Activated naive CD8-positive, alpha-beta T cell treated with anti-CD3 and anti-CD28 coated beads, Interleukin-2, amount 50 U/mL, for 24 hours (primary cell): ENCODE measurements around the gene NPFFR2.
"Not testable (repeated sequence)": the region's sequence is repeated elsewhere in the genome, so short reads cannot be mapped to it uniquely, and the experiment has no call there.

ENCODE experiments used
- ATAC-seq: fragments of 150-1000 bp; cut with Tn5 transposase; one replicate; pipeline ENCODE4 v1.10.0; 2021
- DNase-seq: peaks from one replicate; pipeline ENCODE4 v3.0.0; 2021
- H3K27ac Mint-ChIP-seq: one replicate; pipeline ENCODE4 v1.8.0; 2021; ENCODE audit warnings: mild to moderate bottlenecking, mixed read lengths
- H3K27me3 Mint-ChIP-seq: one replicate; pipeline ENCODE4 v1.8.0; 2021; ENCODE audit warnings: mixed read lengths
- H3K36me3 Mint-ChIP-seq: one replicate; pipeline ENCODE4 v1.8.0; 2021; ENCODE audit warnings: low read depth, mixed read lengths
- H3K4me1 Mint-ChIP-seq: one replicate; pipeline ENCODE4 v1.8.0; 2021; ENCODE audit warnings: mixed read lengths
- H3K4me3 Mint-ChIP-seq: one replicate; pipeline ENCODE4 v1.8.0; 2021; ENCODE audit warnings: mild to moderate bottlenecking, moderate library complexity, mixed read lengths
- H3K9me3 Mint-ChIP-seq: one replicate; pipeline ENCODE4 v1.8.0; 2021; ENCODE audit warnings: mixed read lengths

NPFFR2 gene

GRCh38 chr4:72152731-72153130, 120.9 kb downstream of the NPFFR2 start:
- Mint-ChIP-seq H3K27me3 (no peaks in the 10 kb centered on the region), H3K9me3 (peaks cover 5% of the 10 kb centered on the region), H3K36me3 (no peaks in the 10 kb centered on the region), H3K27ac (no peak overlapping the region), H3K4me1 (no peaks in the 10 kb centered on the region), H3K4me3 (no peak overlapping the region)
- ATAC-seq (no peak), DNase-seq (no peak)

- not testable (repeated sequence) for H3K9me3 Mint-ChIP-seq, H3K4me3 Mint-ChIP-seq, H3K4me1 Mint-ChIP-seq, H3K27ac Mint-ChIP-seq, H3K27me3 Mint-ChIP-seq, H3K36me3 Mint-ChIP-seq, ATAC-seq, DNase-seq
Observed at GRCh38 chr4:72153634-72154033, 121.8 kb downstream of the NPFFR2 start.

GRCh38 chr4:72169285-72169684, 137.5 kb downstream of the NPFFR2 start:
- not testable (repeated sequence) for H3K4me3 Mint-ChIP-seq, H3K27me3 Mint-ChIP-seq, H3K4me1 Mint-ChIP-seq, ATAC-seq, H3K36me3 Mint-ChIP-seq, DNase-seq, H3K27ac Mint-ChIP-seq
- peaks cover 10% of the 10 kb centered on the region for H3K9me3 Mint-ChIP-seq

GRCh38 chr4:72169861-72170260, 138.1 kb downstream of the NPFFR2 start:
- no peak overlapping the region for H3K4me3 Mint-ChIP-seq

GRCh38 chr4:72171761-72172160, 140.0 kb downstream of the NPFFR2 start:
- no peaks in the 10 kb centered on the region for H3K27me3 Mint-ChIP-seq
- no peak for DNase-seq
- peaks cover 16% of the 10 kb centered on the region for H3K9me3 Mint-ChIP-seq
- ATAC-seq: no peak
- no peak overlapping the region for H3K4me3 Mint-ChIP-seq
- H3K27ac Mint-ChIP-seq: no peak overlapping the region
- no peaks in the 10 kb centered on the region for H3K4me1 Mint-ChIP-seq
- no peaks in the 10 kb centered on the region for H3K36me3 Mint-ChIP-seq

More at GRCh38 chr4:72169861-72170260, 138.1 kb downstream of the NPFFR2 start:
- Mint-ChIP-seq H3K27ac (no peak overlapping the region), H3K27me3 (no peaks in the 10 kb centered on the region), H3K9me3 (peaks cover 13% of the 10 kb centered on the region), H3K36me3 (no peaks in the 10 kb centered on the region), H3K4me1 (no peaks in the 10 kb centered on the region)
- ATAC-seq (no peak), DNase-seq (no peak)

GRCh38 chr4:72179342-72179741, 147.5 kb downstream of the NPFFR2 start:
- H3K27ac Mint-ChIP-seq: no peak overlapping the region
- H3K4me3 Mint-ChIP-seq: no peak overlapping the region
- ATAC-seq (no peak), DNase-seq (no peak)
- H3K4me1 Mint-ChIP-seq: no peaks in the 10 kb centered on the region
- H3K36me3 Mint-ChIP-seq: no peaks in the 10 kb centered on the region
- peaks cover 13% of the 10 kb centered on the region for H3K9me3 Mint-ChIP-seq
- H3K27me3 Mint-ChIP-seq: no peaks in the 10 kb centered on the region

GRCh38 chr4:72186714-72187113, 154.9 kb downstream of the NPFFR2 start:
- DNase-seq (no peak), ATAC-seq (no peak)
- Mint-ChIP-seq H3K9me3 (no peaks in the 10 kb centered on the region), H3K36me3 (no peaks in the 10 kb centered on the region), H3K27ac (no peak overlapping the region), H3K4me1 (no peaks in the 10 kb centered on the region), H3K4me3 (no peak overlapping the region), H3K27me3 (no peaks in the 10 kb centered on the region)

GRCh38 chr4:72194046-72194445, 162.2 kb downstream of the NPFFR2 start:
- H3K4me1 Mint-ChIP-seq: no peaks in the 10 kb centered on the region
- H3K9me3 Mint-ChIP-seq: no peaks in the 10 kb centered on the region
- no peak for DNase-seq
- no peak overlapping the region for H3K4me3 Mint-ChIP-seq
- no peaks in the 10 kb centered on the region for H3K27me3 Mint-ChIP-seq
- H3K27ac Mint-ChIP-seq: no peak overlapping the region
- ATAC-seq: no peak
- H3K36me3 Mint-ChIP-seq: no peaks in the 10 kb centered on the region

- ATAC-seq: no peak
- Mint-ChIP-seq H3K36me3 (no peaks in the 10 kb centered on the region), H3K4me1 (no peaks in the 10 kb centered on the region), H3K27me3 (no peaks in the 10 kb centered on the region), H3K27ac (no peak overlapping the region), H3K4me3 (no peak overlapping the region), H3K9me3 (no peaks in the 10 kb centered on the region)
- no peak for DNase-seq
Observed at GRCh38 chr4:72194453-72194852, 162.7 kb downstream of the NPFFR2 start.
